Measurements from ENCODE around the gene FIG4. TPM values are rescaled to one million over a fixed set of nuclear protein-coding genes. Genes with fewer than 3 reads are reported as not detected.

FIG4 gene
- total RNA-seq, 4 donors from 2014 or later, result 13.5 to 45.6 (median 19.6) TPM

GRCh38 chr6:109705258-109705657 lies 14.2 kb downstream of the FIG4 start:
- no peak for TF ChIP-seq CTCF (IDR thresholded peaks at IDR 0.05; ENCODE audit: low read depth)

- no peak for TF ChIP-seq CTCF (IDR thresholded peaks at IDR 0.05; ENCODE audit: low read depth)
Measured at GRCh38 chr6:109706513-109706912, 15.4 kb downstream of the FIG4 start.

GRCh38 chr6:109713097-109713496 lies 22.0 kb downstream of the FIG4 start:
- no peak for TF ChIP-seq CTCF (IDR thresholded peaks at IDR 0.05; ENCODE audit: low read depth)

GRCh38 chr6:109714166-109714565 lies 23.1 kb downstream of the FIG4 start:
- no peak for TF ChIP-seq CTCF (IDR thresholded peaks at IDR 0.05; ENCODE audit: low read depth)

GRCh38 chr6:109714611-109715010 lies 23.5 kb downstream of the FIG4 start:
- TF ChIP-seq CTCF (IDR thresholded peaks at IDR 0.05; ENCODE audit: low read depth), result no peak

GRCh38 chr6:109715616-109716015 lies 24.5 kb downstream of the FIG4 start:
- TF ChIP-seq CTCF (IDR thresholded peaks at IDR 0.05; ENCODE audit: low read depth), result no peak

- no peak for TF ChIP-seq CTCF (IDR thresholded peaks at IDR 0.05; ENCODE audit: low read depth)
Measured at GRCh38 chr6:109717971-109718370, 26.9 kb downstream of the FIG4 start.

All from subcutaneous adipose tissue (tissue), 4 donors.